Panc1 (cell line): Measurements from ENCODE around the gene HS2ST1. TPM values are rescaled to one million over a fixed set of nuclear protein-coding genes. Genes with fewer than 3 reads are reported as not detected.
"Not testable (repeated sequence)": the region's sequence is repeated elsewhere in the genome, so short reads cannot be mapped to it uniquely, and the experiment has no call there.

Experiments
- ATAC-seq: fragments of 200-7000 bp; cut with Tn5 transposase; 2 replicates; pipeline ENCODE4 v1.9.1; 2020; ENCODE audit warnings: mild to moderate bottlenecking, moderate library complexity
- BruUV-seq: library from RNA; stranded (reverse); fragments of 400-500 nt; replicated peaks from 2 replicates; lab custom pipeline; 2021; lab: Mats Ljungman, UMichigan
- CTCF ChIA-PET: fragments of 300-600 bp; sonication (Branson Sonifier 250); formaldehyde crosslinking; loops from one replicate; lab custom pipeline; 2022; ENCODE audit warnings: antibody characterized with exemption; lab: Charles Lee
- POLR2A ChIA-PET: fragments of 300-600 bp; sonication (Branson Sonifier 250); formaldehyde crosslinking; loops from one replicate; lab custom pipeline; 2022; ENCODE audit warnings: antibody characterized with exemption; lab: Charles Lee
- DNase-seq: peaks from one replicate; pipeline ENCODE4 v3.0.0-alpha.2; 2010; ENCODE audit warnings: low read depth, low spot score
- H3K27ac ChIP-seq: 2 replicates; pipeline ENCODE4 v1.5.1; 2011; ENCODE audit warnings: mild to moderate bottlenecking, low read length, inconsistent platforms
- H3K27me3 ChIP-seq: fragments of 200-500 bp; sonication (Bioruptor generic); 2 replicates; pipeline ENCODE4 v1.6.0; 2014; ENCODE audit warnings: low read length, inconsistent platforms; ENCODE audit not compliant: control insufficient read depth, insufficient read depth
- H3K36me3 ChIP-seq: fragments of 200-500 bp; sonication (Bioruptor generic); 2 replicates; pipeline ENCODE4 v1.5.1; 2014; ENCODE audit warnings: inconsistent platforms, mild to moderate bottlenecking, low read length, moderate library complexity; ENCODE audit not compliant: control insufficient read depth, insufficient read depth
- H3K4me1 ChIP-seq: 2 replicates; pipeline ENCODE4 v1.5.1; 2011; ENCODE audit warnings: inconsistent platforms, mild to moderate bottlenecking, low read length, moderate library complexity; ENCODE audit not compliant: control insufficient read depth, insufficient read depth
- H3K4me3 ChIP-seq, 2 experiments: 2 replicates each; pipeline ENCODE4 v1.5.1; 2011 to 2012; ENCODE audit warnings: low read depth in 2 of 2, low read length in 2 of 2, mild to moderate bottlenecking in 2 of 2, inconsistent platforms in 1 of 2, moderate library complexity in 1 of 2
- H3K9me3 ChIP-seq: fragments of 200-500 bp; sonication (Bioruptor generic); 2 replicates; pipeline ENCODE4 v1.5.1; 2014; ENCODE audit warnings: low read depth, mild to moderate bottlenecking, inconsistent platforms, low read length, moderate library complexity; ENCODE audit not compliant: control insufficient read depth, insufficient read depth
- CTCF ChIP-seq: fragments of 450-650 bp; IDR thresholded peaks from 2 replicates; pipeline ENCODE4 v1.5.1; 2017; ENCODE audit warnings: mild to moderate bottlenecking
- POLR2AphosphoS5 ChIP-seq: IDR thresholded peaks from 2 replicates; pipeline ENCODE4 v1.6.1; 2012; ENCODE audit warnings: mild to moderate bottlenecking, low read depth, low read length, moderate library complexity
- REST ChIP-seq, 2 experiments: IDR thresholded peaks; 2 replicates each; pipeline ENCODE4 v1.6.1; 2011 to 2012; ENCODE audit warnings: low read depth in 2 of 2, control low read depth in 1 of 2, low read length in 1 of 2, mild to moderate bottlenecking in 1 of 2, moderate library complexity in 1 of 2; ENCODE audit not compliant: insufficient read depth in 1 of 2
- SIN3A ChIP-seq: IDR thresholded peaks from 2 replicates; pipeline ENCODE4 v1.6.1; 2012; ENCODE audit warnings: low read depth, mild to moderate bottlenecking, low read length, moderate library complexity, borderline replicate concordance; ENCODE audit not compliant: insufficient read depth
- TCF7L2 ChIP-seq: IDR thresholded peaks from 2 replicates; pipeline ENCODE4 v1.6.1; 2011; ENCODE audit warnings: mild to moderate bottlenecking, low read depth, low read length, inconsistent platforms
- in situ Hi-C: cut with HindIII; loops from 2 replicates; pipeline ENCODE4 v1.10.0; 2016; ENCODE audit warnings: low sequenced_read_pairs, low pct_unique_long_range_greater_than_20kb
- intact Hi-C: fragments of 100-400 bp; cut with micrococcal nuclease; formaldehyde crosslinking; loops from one replicate; pipeline ENCODE4 v1.10.0; 2022; ENCODE audit not compliant: unreplicated experiment
- total RNA-seq: library from RNA; stranded (reverse); gene quantifications from one replicate; pipeline ENCODE4 v1.2.1, GENCODE V29; 2021; ENCODE audit not compliant: unreplicated experiment

The HS2ST1 gene
- total RNA-seq, 1 experiment from 2014 or later, result 81.0 TPM

DNA sequence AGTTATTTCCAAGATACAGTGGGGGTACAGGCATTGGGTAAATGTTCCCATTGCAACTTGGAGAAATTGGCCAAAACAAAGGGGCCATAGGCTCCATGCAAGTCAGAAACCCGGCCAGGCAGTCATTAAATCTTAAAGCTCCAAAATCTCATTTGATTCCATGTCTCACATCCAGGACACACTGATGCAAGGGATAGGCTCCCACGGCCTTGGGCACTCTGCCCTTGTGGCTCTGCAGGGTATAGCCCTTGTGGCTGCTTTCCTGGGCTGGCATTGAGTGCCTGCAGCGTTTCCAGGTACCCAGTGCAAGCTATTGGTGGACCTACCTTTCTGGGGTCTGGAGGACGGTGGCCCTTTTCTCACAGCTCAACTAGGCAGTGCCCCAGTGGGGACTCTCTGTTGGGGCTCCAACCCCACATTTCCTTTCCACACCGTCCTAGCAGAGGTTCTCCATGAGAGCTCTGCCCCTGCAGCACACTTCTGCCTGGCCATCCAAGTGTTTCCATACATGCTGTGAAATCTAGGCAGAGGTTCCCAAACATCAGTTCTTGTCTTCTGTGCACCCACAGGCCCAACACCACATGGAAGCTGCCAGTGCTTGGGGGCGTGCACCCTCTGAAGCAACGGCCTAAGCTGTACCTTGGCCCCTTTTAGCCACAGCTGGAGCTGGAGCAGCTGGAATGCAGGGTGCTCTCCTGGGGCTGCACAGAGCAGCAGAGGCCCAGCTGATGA is 67.2 kb downstream of the HS2ST1 start:
- intact Hi-C loops, result no loop called here
- Histone ChIP-seq H3K4me3 (no peak overlapping the region), H3K9me3 (no peaks in the 10 kb centered on the region), H3K4me1 (no peaks in the 10 kb centered on the region), H3K27me3 (no peaks in the 10 kb centered on the region), H3K27ac (no peak overlapping the region), H3K36me3 (no peaks in the 10 kb centered on the region)
- TF ChIP-seq SIN3A, result no peak
- TF ChIP-seq REST (IDR thresholded peaks at IDR 0.05; ENCODE audit: insufficient read depth in 1 of 2, low read depth in 2 of 2, low read length in 1 of 2), result no peak
- TF ChIP-seq TCF7L2, result no peak
- TF ChIP-seq POLR2AphosphoS5, result no peak
- TF ChIP-seq CTCF, result no peak
- ATAC-seq (no peak), DNase-seq (no peak)
- ChIA-PET POLR2A (interaction anchor here (0.5 to 0.6 kb wide), 2 partner anchors 184 to 1571 kb away, joined by 4 to 5 read pairs; no protein-coding TSS in a partner anchor), CTCF (no interaction called here)
- BruUV-seq, result no TSS peak
- in situ Hi-C loops, result no loop called here

DNA sequence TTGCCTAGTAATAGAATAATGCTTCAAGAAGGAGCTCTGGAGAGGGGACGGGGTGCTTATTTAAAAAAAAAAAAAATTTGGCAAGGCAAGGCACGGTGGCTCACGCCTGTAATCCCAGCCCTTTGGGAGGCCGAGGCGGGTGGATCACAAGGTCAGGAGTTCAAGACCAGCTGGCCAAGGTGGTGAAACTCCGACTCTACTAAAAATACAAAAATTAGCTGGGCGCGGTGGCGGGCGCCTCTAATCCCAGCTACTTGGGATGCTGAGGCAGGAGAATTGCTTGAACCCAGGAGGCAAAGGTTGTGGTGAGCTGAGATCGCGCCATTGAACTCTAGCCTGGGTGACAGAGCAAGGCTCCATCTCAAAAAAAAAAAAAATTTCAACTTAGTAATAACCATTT is 69.2 kb downstream of the HS2ST1 start:
- POLR2A ChIA-PET, H3K27ac ChIP-seq, H3K36me3 ChIP-seq, H3K9me3 ChIP-seq, ATAC-seq, CTCF ChIA-PET, DNase-seq, H3K27me3 ChIP-seq, BruUV-seq, H3K4me3 ChIP-seq, H3K4me1 ChIP-seq, in situ Hi-C loops, intact Hi-C loops: not testable (repeated sequence)

- ChIA-PET CTCF (interaction anchor here (0.6 kb wide), 1 partner anchor 9 kb away, joined by 3 read pairs; no protein-coding TSS in a partner anchor), POLR2A (no interaction called here)
- ATAC-seq (no peak), DNase-seq (no peak)
- no peaks in the 10 kb centered on the region for H3K9me3 ChIP-seq
- in situ Hi-C loops, result no loop called here
- no peaks in the 10 kb centered on the region for H3K36me3 ChIP-seq
- no peak overlapping the region for H3K4me3 ChIP-seq
- intact Hi-C loops, result no loop called here
- H3K27ac ChIP-seq, result no peak overlapping the region
- H3K27me3 ChIP-seq, result no peaks in the 10 kb centered on the region
- H3K4me1 ChIP-seq, result peaks cover 9% of the 10 kb centered on the region
- no TSS peak for BruUV-seq
- TF ChIP-seq SIN3A (no peak), REST (IDR thresholded peaks at IDR 0.05; ENCODE audit: insufficient read depth in 1 of 2, low read depth in 2 of 2, low read length in 1 of 2) (no peak), CTCF (no peak), POLR2AphosphoS5 (no peak), TCF7L2 (no peak)
These were observed 73.0 kb downstream of the HS2ST1 start for GRCh38 chr1:86987446-86987845.
